Activated CD4-positive, alpha-beta T cell treated with anti-CD3 and anti-CD28 coated beads, Interleukin-2, amount 10 ng/mL, durations not matched to agents 24 days and 14 days (primary cell): Measurements from ENCODE around the gene CCDC89. TPM values are rescaled to one million over a fixed set of nuclear protein-coding genes. Genes with fewer than 3 reads are reported as not detected.
"Not testable (repeated sequence)": the region's sequence is repeated elsewhere in the genome, so short reads cannot be mapped to it uniquely, and the experiment has no call there.

Experiments
- DNase-seq: peaks from one replicate; pipeline ENCODE4 v3.0.0; 2022
- H3K27ac Mint-ChIP-seq: one replicate; pipeline ENCODE4 v1.8.0; 2022; ENCODE audit warnings: mild to moderate bottlenecking, mixed read lengths
- H3K27me3 Mint-ChIP-seq: one replicate; pipeline ENCODE4 v1.8.0; 2022; ENCODE audit warnings: mixed read lengths
- H3K36me3 Mint-ChIP-seq: one replicate; pipeline ENCODE4 v1.8.0; 2022; ENCODE audit warnings: low read depth, mild to moderate bottlenecking, mixed read lengths
- H3K4me1 Mint-ChIP-seq: one replicate; pipeline ENCODE4 v1.8.0; 2021; ENCODE audit warnings: mixed read lengths
- H3K4me3 Mint-ChIP-seq: one replicate; pipeline ENCODE4 v1.8.0; 2022; ENCODE audit warnings: mild to moderate bottlenecking, moderate library complexity, mixed read lengths
- H3K9me3 Mint-ChIP-seq: one replicate; pipeline ENCODE4 v1.8.0; 2021; ENCODE audit warnings: mixed read lengths
- intact Hi-C: fragments of 100-400 bp; cut with micrococcal nuclease; formaldehyde crosslinking; loops from one replicate; pipeline ENCODE4 v1.15.1; 2023
- total RNA-seq: library from RNA; stranded (reverse); gene quantifications from 2 replicates; pipeline ENCODE4 v1.2.3, GENCODE V29; 2022

The CCDC89 gene
- total RNA-seq, 1 donor from 2014 or later, result 0.14 TPM

DNA sequence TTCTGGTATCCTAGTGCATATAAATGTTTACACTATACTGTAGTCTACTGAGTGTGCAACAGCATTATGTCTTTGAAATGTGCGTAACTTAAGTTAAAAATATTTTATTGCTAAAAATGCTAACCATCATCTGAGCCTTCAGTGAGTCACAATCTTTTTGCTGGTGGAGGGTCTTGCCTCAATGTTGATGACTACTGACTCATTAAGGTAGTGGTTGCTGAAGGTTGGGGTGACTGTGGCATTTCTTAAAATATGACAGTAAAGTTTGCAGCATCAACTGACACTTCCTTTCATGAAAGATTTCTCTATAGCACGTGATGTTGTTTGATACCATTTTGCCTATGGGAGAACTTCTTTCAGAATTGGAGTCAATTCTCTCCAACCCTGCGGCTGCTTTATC lies 12.6 kb downstream of the CCDC89 start:
- H3K27ac Mint-ChIP-seq, result no peak overlapping the region
- H3K27me3 Mint-ChIP-seq, result peaks cover 11% of the 10 kb centered on the region
- peaks cover 3% of the 10 kb centered on the region for H3K36me3 Mint-ChIP-seq
- intact Hi-C loops, result no loop called here
- H3K4me1 Mint-ChIP-seq, result peaks cover 5% of the 10 kb centered on the region
- peak; percentile 55 for DNase-seq
- no peak overlapping the region for H3K4me3 Mint-ChIP-seq
- H3K9me3 Mint-ChIP-seq, result peaks cover 10% of the 10 kb centered on the region

DNA sequence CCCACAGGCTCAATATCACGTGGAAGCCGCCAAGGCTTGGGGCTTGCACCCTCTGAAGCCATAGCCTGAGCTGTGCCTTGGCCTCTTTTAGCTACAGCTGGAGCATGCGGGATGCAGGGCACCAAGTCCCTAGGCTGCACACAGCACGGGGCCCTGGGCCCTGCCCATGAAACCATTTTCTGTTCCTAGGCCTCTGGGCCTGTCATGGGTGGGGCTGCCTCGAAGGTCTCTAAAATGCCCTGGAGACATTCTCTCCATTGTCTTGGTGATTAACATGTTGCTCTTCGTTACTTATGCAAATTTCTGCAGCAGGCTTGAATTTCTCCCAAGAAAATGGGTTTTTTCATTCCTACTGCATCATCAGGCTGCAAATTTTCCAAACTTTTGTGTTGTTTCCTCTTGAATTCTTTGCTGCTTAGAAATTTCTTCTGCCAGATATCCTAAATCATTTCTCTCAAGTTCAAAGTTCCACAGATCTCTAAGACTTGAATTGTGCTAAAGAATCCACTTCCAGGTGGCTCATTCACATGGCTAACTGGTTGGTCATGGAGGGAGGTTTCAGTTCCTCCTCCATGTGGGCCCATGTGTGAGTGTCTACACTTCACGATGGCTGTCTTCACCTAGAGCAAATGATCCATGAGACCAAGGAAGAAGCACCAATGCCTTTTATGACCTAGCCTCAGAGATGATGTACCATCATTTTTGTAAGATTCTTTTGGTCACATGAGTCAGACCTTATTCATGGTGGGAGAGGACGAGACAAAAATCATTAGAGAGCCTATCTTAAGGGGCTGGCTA lies 13.7 kb downstream of the CCDC89 start:
- peak; percentile 41 for DNase-seq
- Mint-ChIP-seq H3K27me3 (peaks cover 9% of the 10 kb centered on the region), H3K27ac (no peak overlapping the region), H3K36me3 (peaks cover 3% of the 10 kb centered on the region), H3K4me3 (no peak overlapping the region), H3K9me3 (peaks cover 10% of the 10 kb centered on the region), H3K4me1 (peaks cover 5% of the 10 kb centered on the region)
- intact Hi-C loops, result no loop called here

- H3K27ac Mint-ChIP-seq, H3K4me3 Mint-ChIP-seq, H3K4me1 Mint-ChIP-seq, H3K36me3 Mint-ChIP-seq, H3K9me3 Mint-ChIP-seq, intact Hi-C loops, H3K27me3 Mint-ChIP-seq: not testable (repeated sequence)
- DNase-seq, result peak; percentile 45
Observed at GRCh38 chr11:85670949-85671663, 14.9 kb downstream of the CCDC89 start.

DNA sequence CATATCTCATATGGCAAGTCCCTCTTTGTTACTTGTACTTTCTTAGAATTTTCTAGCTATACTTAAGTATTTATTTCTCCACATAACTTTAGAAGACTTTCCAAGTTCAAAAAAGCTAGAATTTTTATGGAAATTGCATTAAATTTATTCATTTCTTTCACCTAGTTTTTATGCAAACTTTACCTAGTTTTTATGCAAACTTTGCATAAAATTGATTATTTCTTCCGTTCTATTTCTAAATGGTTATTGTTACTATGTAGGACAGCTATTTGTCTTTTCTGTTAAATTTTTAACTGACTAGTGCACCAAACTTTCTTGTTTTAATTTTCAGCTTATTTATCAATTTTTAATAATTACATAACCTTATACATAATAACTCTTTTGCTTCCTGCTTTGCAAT lies 17.8 kb downstream of the CCDC89 start:
- H3K27me3 Mint-ChIP-seq, result peaks cover 2% of the 10 kb centered on the region
- H3K27ac Mint-ChIP-seq, result no peak overlapping the region
- H3K36me3 Mint-ChIP-seq, result peaks cover 16% of the 10 kb centered on the region
- peaks cover 12% of the 10 kb centered on the region for H3K4me1 Mint-ChIP-seq
- H3K4me3 Mint-ChIP-seq, result no peak overlapping the region
- peaks cover 10% of the 10 kb centered on the region for H3K9me3 Mint-ChIP-seq
- intact Hi-C loops, result loop anchor here (10.0 kb wide), 2 partner anchors 397 to 627 kb away; partner anchors contain the start of gene PICALM
- no peak for DNase-seq

DNA sequence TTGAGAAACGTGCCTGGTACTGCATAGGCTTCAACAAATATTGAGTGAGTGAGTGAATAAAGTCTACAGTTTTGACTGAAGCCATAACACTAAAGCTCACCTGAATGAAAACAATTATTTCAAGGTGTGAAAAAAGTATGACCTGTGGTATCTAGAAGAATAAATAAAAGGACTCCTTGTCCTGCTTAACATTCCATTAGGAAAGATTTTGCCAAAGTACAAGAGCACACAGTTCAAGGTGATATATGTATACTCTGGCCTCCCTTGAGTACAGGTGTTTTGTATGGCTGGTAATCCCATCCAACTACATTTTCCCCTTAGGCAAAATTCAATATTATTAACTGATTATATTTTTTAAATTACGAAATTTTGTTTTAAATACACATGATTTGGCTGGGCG lies 19.3 kb downstream of the CCDC89 start:
- DNase-seq, result no peak
- Mint-ChIP-seq H3K27ac (no peak overlapping the region), H3K4me1 (peaks cover 15% of the 10 kb centered on the region), H3K9me3 (peaks cover 5% of the 10 kb centered on the region), H3K36me3 (peaks cover 25% of the 10 kb centered on the region), H3K4me3 (no peak overlapping the region), H3K27me3 (peaks cover 2% of the 10 kb centered on the region)
- intact Hi-C loops, result loop anchor here (10.0 kb wide), 2 partner anchors 398 to 628 kb away; partner anchors contain the start of gene PICALM

DNA sequence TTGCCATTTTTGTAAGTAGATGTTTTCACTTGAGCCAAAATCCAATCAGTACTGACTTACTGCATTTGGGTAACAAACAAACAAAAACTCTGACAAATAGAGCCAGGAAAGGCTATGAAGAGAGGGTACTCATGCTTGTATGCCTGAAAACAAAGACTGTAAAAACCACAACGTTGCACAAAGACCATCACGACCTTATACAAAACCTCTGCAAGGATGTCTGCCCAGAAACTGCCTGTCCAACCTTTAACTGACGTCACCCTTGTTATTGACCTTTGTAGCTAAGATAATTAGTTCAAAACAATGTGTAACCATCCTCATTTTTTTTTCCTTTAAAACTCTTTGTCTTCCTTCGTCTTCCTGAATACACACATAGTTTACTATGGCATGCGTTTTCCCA lies 20.3 kb downstream of the CCDC89 start:
- H3K27me3 Mint-ChIP-seq, result peaks cover 2% of the 10 kb centered on the region
- no peak overlapping the region for H3K27ac Mint-ChIP-seq
- DNase-seq, result no peak
- H3K4me3 Mint-ChIP-seq, result peak overlapping the region; percentile 97
- peaks cover 34% of the 10 kb centered on the region for H3K36me3 Mint-ChIP-seq
- peaks cover 2% of the 10 kb centered on the region for H3K9me3 Mint-ChIP-seq
- peaks cover 22% of the 10 kb centered on the region for H3K4me1 Mint-ChIP-seq
- intact Hi-C loops, result loop anchor here (1.0 to 10.0 kb wide), 5 partner anchors 71 to 629 kb away; partner anchors contain the start of genes EED and PICALM

GRCh38 chr11:85664615-85665481 lies 21.1 kb downstream of the CCDC89 start, which contains the start of gene CREBZF:
Gene CREBZF (minus strand): TSS chr11:85665129. CDS start chr11:85664875, 254 bp downstream.
- peaks cover 41% of the 10 kb centered on the region for H3K36me3 Mint-ChIP-seq
- H3K27ac Mint-ChIP-seq, result peak within 1 kb of the TSS; percentile 99
- intact Hi-C loops, result loop anchor here (1.0 to 10.0 kb wide), 8 partner anchors 17 to 630 kb away; partner anchors contain the start of genes EED, PICALM and TMEM126B
- peaks cover 2% of the 10 kb centered on the region for H3K27me3 Mint-ChIP-seq
- H3K9me3 Mint-ChIP-seq, result no peaks in the 10 kb centered on the region
- peak within 1 kb of the TSS; percentile 97 for H3K4me3 Mint-ChIP-seq
- DNase-seq, result peak; percentile 98
- peaks cover 29% of the 10 kb centered on the region for H3K4me1 Mint-ChIP-seq

DNA sequence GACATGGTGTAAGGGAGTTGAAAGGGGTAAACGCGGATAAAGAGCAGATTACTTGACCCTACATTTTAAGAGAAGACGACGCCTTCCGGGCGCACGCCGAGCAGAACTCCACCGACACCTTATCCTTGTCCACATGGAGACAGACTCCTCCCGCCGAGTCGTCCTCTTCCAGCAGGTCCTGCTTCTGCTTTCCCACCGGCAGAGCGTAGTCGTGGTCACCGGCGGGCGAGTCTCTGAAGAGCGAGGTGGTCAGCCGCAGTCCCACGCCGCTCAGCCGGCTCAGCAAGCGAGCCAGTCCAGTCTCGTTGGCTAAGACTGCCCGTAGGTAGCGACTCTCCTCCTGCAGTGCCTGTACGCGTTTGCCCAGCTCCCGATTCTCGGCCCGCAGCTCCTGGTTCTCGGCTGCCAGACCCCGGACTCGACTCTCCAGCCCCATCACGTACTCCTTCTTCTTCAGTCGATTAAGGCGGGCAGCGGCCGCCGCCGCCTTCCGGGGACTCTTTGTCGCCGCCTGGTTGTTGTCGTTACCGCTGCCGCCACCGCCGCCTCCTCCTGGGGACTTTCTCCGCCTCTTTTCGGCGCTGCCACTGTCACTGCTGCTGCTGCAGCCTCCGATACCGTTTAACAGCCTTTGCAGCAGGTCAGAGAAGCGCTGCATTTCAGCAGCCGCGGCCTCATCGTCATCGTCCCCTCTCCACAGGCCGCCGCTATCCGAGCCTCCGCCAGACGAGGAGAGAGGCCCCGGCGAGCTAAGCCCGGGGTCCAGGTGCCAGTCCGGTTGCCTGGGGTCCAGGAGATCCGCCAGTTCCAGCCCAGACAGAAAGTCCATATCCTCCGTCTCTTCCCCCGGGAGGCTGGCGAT lies 22.0 kb downstream of the CCDC89 start:
- Mint-ChIP-seq H3K36me3 (peaks cover 49% of the 10 kb centered on the region), H3K27me3 (peaks cover 2% of the 10 kb centered on the region), H3K4me1 (peaks cover 33% of the 10 kb centered on the region), H3K4me3 (peak overlapping the region; percentile 97), H3K9me3 (no peaks in the 10 kb centered on the region), H3K27ac (peak overlapping the region; percentile 99)
- peak; percentile 97 for DNase-seq
- intact Hi-C loops, result loop anchor here (1.0 to 10.0 kb wide), 7 partner anchors 16 to 631 kb away; partner anchors contain the start of genes EED, PICALM and TMEM126B

DNA sequence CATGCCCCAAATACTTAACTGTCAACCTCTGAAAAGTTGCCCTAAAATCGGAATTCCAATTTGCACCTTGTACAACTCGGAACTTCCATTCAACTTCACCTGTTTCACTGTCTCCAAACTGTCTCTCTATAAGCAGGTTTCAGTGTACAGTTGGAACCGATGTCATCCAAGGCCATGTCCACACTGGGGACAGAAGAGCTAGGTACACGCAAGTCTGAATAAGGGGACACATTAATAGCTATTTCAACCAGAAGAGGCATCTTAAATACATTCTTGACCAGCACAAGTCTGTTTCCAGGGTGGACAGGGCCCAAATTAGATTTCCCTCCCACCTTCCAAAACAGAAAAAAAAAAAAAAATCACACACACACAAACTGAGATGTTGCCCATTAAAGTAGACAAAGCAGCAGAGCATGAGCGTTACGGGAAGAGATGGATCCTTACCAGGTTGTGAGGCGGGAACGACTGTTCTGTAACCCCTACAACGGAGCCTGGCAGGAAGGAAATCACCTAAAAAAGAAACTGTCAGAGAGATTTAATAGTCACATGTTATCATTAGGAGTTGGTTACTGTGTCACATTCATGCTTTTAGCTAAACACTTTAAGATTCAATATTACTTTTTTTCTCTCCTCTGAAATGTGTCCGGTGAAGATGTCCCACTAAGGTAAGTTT lies 22.8 kb downstream of the CCDC89 start:
- no peaks in the 10 kb centered on the region for H3K9me3 Mint-ChIP-seq
- H3K4me1 Mint-ChIP-seq, result peaks cover 36% of the 10 kb centered on the region
- H3K27me3 Mint-ChIP-seq, result peaks cover 2% of the 10 kb centered on the region
- intact Hi-C loops, result loop anchor here (10.0 kb wide), 2 partner anchors 402 to 632 kb away; partner anchors contain the start of gene PICALM
- peak overlapping the region; percentile 99 for H3K27ac Mint-ChIP-seq
- H3K36me3 Mint-ChIP-seq, result peaks cover 55% of the 10 kb centered on the region
- peak overlapping the region; percentile 97 for H3K4me3 Mint-ChIP-seq
- peak; percentile 71 for DNase-seq

DNA sequence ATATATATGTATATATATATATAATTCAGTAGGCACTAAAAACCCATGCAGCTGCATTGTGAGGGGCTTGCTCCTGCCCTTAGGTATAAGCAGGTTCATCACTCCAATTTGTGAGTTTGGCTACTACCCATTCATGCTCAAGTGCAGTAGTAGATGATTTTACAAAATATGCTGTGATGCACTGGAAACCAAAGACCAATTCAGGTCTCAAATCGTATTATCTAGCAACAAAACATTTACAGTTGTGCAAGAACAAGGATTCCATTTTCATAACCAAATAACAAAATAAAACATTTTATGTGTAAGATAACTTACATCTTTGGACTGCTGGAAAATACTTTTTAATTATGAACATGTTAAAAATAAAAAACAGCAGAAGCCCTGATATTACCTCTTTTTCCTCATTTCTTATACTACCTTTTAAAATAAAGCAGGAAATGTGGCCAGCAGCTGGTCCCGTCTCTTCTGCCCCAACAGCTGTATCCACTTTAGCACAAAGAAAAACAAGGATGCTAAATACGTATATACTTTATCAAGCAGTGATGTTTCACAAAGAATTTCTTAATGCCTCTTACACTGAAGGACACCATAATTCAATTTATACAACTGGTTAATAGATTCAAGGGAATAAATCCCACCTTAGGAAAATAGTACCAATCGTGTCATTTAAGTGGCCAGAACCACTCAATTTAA lies 23.9 kb downstream of the CCDC89 start:
- peaks cover 37% of the 10 kb centered on the region for H3K4me1 Mint-ChIP-seq
- no peaks in the 10 kb centered on the region for H3K9me3 Mint-ChIP-seq
- intact Hi-C loops, result loop anchor here (10.0 kb wide), 2 partner anchors 403 to 633 kb away; partner anchors contain the start of gene PICALM
- DNase-seq, result peak; percentile 56
- no peak overlapping the region for H3K27ac Mint-ChIP-seq
- peak overlapping the region; percentile 78 for H3K4me3 Mint-ChIP-seq
- H3K27me3 Mint-ChIP-seq, result peaks cover 2% of the 10 kb centered on the region
- peaks cover 59% of the 10 kb centered on the region for H3K36me3 Mint-ChIP-seq

DNA sequence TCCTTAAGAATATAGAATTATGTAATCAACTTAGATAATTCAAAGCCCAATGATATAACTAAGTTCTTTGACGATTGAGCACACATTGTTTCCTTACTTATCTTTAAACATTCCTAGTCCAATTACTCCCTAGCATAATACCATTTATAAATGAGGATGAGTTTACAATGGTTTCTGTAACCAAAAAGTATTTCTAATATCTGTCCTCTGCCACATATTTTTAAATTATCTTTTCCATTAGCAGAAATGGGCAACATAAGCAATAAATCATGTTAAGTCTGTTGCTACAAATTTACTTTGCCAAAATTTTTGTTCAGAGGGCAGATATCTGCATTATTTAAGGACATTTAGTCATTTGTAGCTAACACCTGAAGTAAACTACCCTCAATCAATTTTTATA lies 27.8 kb downstream of the CCDC89 start:
- intact Hi-C loops, result no loop called here
- peaks cover 61% of the 10 kb centered on the region for H3K36me3 Mint-ChIP-seq
- peak; percentile 1 for DNase-seq
- no peak overlapping the region for H3K4me3 Mint-ChIP-seq
- peaks cover 37% of the 10 kb centered on the region for H3K4me1 Mint-ChIP-seq
- H3K9me3 Mint-ChIP-seq, result no peaks in the 10 kb centered on the region
- H3K27me3 Mint-ChIP-seq, result no peaks in the 10 kb centered on the region
- no peak overlapping the region for H3K27ac Mint-ChIP-seq
